ENCODE measurements around the gene DMRTC2.

DMRTC2 gene

DNA sequence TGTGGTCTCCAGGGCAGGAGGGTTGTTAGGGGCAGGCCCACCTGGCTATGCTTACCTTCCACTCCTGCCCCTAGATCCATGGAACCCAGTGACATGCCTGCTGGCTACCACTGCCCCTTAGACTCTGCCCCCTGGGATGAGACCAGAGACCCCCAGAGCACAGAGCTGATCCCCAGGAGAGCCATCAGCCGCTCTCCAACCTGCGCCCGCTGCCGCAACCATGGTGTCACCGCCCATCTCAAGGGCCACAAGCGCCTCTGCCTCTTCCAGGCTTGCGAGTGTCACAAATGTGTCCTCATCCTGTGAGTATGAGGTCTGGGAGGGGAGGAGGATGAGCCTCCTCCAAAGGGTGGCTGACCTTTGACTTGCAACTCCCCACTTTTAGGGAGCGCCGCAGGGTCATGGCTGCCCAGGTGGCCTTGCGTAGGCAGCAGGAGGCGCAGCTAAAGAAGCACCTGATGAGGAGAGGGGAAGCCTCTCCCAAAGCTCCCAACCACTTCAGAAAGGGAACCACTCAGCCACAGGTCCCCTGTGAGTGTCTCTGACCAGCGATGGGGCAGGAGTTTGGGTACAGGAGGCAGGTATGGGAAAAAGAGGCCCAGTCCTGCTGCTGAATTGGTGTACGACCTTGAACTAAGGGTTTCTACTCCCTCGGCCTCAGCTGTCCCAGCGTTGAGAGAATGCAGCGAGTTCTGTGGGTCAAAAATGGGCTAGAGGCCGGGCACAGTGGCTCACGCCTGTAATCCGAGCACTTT is 2.7 kb downstream of the DMRTC2 start:
- no peak for DNase-seq (ENCODE audit: low spot score)

DNA sequence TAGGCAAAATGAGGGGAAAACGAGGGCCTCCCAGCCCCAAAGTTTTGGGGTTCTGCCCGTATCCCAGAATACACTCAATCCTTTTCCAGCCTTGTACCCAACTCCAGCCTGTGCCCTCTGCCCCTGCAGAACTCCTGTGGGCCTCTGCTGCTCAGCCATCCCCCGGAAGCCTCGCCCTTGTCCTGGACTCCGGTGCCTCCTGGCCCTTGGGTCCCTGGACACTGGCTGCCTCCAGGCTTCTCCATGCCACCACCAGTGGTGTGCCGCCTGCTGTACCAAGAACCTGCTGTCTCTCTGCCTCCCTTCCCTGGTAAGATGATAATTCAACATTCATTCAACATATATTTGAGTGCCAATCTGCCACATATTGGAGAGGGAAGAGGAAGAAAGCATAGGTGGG is 3.8 kb downstream of the DMRTC2 start:
- no peak for DNase-seq (ENCODE audit: low spot score)

DNA sequence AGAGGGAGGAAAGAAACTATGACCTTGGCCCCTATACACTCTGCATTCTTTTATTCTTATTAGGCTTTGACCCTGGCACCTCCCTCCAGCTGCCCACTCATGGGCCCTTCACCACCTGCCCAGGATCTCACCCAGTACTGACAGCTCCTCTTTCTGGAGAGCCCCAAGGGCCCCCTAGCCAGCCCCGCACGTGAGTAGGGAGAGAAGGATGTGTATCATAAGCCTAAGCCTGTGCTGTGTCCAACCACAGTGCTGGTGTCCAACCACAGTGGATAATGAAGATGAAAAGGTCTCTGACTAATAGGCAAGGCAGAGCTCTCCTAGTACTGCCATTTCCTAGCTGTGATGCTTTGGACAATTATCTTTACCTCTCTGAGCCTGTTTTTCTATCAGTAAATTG is 4.2 kb downstream of the DMRTC2 start:
- DNase-seq (ENCODE audit: low spot score): no peak

DNA sequence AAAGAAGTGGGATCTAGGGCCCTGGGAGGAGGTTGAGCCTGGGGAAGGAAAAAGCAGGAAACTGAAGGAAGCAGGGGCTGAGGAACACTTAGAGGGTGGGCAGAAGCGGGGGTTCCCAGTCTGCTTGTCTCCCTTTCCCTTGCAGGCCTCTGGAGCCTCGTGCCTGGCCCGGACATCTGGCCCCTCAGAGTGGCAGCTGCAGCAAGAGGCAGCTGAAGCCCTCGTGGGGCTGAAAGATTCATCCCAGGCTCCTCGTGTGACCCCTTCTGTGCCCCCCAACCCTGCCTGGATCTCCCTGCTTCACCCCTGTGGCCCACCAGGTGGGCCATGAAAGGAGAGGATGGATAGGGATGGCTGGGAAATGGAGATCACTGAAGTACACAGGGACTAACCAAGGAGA is 5.5 kb downstream of the DMRTC2 start:
- no peak for DNase-seq (ENCODE audit: low spot score)

DNA sequence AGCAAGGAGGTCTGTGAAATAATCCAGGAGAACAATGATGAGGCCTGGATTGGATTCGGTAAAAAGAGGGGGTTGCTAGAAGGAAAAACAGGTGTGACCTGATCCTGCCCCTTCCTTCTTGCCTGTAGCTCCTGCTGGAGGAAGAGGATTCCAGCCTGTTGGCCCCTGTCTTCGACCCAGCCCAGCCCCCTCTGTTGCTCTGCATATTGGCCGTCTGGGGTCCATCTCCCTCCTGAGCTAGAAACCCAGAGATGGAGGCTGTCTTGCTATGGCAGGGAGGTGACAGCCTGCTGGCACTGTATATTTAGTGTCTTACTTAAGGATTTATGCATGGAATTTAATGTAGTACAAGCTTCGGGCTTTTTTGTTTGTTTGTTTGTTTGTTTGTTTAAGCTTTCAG is 6.6 kb downstream of the DMRTC2 start:
- DNase-seq (ENCODE audit: low spot score): no peak

DNA sequence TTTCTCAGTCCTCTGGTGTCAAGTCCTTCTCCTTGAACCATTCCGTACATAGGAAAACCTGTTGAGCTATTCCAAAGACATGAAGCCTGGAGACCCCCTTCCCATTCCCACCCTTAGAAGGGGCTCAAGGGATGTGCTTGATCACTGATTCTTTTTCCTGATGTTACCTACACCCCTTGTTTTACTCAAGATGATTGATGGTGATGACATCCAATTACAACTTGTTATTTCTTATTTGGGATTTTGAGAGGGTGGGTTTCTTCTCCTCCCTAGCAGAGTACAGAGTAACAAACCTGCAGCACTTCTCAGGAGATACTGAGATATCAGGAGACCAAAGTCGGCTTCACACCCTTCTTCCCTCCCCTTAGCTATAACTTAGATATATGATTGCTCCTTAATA is 8.5 kb downstream of the DMRTC2 start:
- DNase-seq (ENCODE audit: low spot score): no peak

GRCh38 chr19:41853768-41854167 is 8.9 kb downstream of the DMRTC2 start:
- no peak for DNase-seq (ENCODE audit: low spot score)

DNA sequence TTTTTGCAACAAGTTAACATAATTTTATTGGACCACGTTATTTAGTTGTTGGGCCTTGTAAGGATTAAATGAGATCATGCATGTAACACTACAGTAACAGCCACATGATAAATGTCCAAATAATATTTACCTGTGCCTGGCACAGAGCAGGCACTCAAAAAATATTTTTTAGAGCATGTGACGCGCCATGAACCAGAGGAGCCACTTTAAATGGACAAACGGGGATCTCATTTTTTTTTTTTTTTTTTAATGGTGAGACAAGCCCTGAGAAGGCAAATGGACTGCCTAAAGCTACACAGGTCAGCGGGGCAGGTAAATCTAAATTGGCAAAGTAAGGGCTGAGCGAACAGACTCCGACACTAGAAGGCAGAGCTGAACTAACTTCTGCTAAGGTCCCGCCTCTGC is 14.4 kb downstream of the DMRTC2 start:
- no peak for DNase-seq (ENCODE audit: low spot score)

- DNase-seq (ENCODE audit: low spot score): peak; percentile 98
These were observed 15.0 kb downstream of the DMRTC2 start, which contains the start of gene RPS19 for GRCh38 chr19:41859618-41860418. RPS19 (plus strand) TSS chr19:41860255; CDS start chr19:41860775, 520 bp downstream.

- DNase-seq (ENCODE audit: low spot score): no peak
These were observed 15.7 kb downstream of the DMRTC2 start for GRCh38 chr19:41860419-41861115.

DNA sequence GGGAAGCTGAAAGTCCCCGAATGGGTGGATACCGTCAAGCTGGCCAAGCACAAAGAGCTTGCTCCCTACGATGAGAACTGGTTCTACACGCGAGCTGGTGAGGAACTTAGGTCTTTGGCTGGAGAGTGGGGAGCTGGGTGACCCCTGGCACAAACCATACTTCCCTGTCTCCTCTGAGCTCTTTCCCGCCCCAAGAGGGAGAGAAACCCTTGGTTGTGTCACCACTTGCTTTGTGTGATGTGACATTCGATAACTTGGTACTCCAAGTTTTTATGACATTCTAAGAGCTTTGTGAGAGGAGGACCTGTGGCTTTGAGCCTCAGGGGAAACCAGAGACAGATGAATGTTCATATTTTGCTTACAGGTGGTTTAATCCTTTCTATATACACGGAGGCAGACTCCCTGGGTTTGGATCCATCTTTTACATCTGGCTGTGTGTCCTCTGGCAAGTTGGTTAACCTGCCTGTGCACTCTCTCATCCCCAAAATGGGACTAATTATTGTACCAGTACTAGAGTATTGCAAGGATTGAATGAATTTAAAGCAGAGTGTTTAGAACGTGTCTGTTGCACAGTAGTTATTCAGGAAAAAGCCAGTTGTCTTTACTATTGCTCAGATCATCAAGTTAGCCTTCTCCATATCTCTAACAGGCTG is 16.4 kb downstream of the DMRTC2 start:
- DNase-seq (ENCODE audit: low spot score): no peak

DNA sequence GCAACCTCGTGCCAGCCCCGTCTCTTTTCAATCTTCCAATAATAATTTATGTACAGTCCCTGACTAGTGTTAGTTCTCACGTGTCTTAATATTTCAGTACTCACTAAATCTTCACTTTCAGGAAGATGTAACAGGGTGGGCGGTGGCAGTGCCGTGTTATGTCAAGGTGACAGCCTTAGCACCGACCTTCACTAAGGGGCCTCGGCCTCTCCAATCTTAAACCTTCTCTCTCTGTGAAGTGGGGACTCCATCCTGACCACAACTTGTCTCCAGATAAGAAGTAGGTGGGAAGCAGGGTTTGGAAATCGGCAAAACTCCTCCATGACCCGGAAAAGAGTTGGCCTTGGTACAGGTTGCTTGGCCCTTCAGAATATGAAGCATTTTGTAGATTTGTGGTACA is 17.0 kb downstream of the DMRTC2 start:
- no peak for DNase-seq (ENCODE audit: low spot score)

- DNase-seq (ENCODE audit: low spot score): no peak
These were observed 17.7 kb downstream of the DMRTC2 start for GRCh38 chr19:41862445-41862986.

GRCh38 chr19:41863209-41863931 is 18.5 kb downstream of the DMRTC2 start:
- DNase-seq (ENCODE audit: low spot score): no peak

DNA sequence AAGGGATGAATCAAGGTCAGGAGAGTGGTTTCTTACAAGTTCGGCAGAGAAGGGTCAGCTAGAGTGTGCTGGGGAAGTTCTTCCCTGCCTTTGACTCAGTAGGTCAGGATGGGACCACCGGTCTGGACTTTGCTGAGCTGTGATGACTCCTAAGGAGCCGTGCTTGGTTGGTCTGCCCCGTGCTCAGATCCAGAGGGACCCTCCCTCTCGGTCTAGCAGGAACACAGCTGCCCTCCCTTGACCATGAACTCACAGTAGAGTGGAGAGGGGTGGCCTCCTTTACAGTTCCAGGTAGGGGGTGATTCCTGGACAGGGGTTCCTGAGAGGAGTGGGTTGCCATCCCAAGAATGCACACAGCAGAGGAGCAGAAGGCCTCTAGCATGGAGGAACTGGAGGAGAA is 19.5 kb downstream of the DMRTC2 start:
- DNase-seq (ENCODE audit: low spot score): no peak

- no peak for DNase-seq (ENCODE audit: low spot score)
These were observed 21.4 kb downstream of the DMRTC2 start for GRCh38 chr19:41866284-41866683.

GRCh38 chr19:41868120-41868988 is 23.5 kb downstream of the DMRTC2 start:
- no peak for DNase-seq (ENCODE audit: low spot score)

DNA sequence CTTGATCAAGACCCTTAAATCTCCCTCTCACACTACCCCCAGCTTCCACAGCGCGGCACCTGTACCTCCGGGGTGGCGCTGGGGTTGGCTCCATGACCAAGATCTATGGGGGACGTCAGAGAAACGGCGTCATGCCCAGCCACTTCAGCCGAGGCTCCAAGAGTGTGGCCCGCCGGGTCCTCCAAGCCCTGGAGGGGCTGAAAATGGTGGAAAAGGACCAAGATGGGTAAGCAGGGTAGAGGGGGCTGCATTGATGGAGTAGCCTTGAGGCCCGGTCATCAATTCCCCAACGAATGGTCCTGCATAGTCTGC is 24.1 kb downstream of the DMRTC2 start:
- DNase-seq (ENCODE audit: low spot score): no peak

DNA sequence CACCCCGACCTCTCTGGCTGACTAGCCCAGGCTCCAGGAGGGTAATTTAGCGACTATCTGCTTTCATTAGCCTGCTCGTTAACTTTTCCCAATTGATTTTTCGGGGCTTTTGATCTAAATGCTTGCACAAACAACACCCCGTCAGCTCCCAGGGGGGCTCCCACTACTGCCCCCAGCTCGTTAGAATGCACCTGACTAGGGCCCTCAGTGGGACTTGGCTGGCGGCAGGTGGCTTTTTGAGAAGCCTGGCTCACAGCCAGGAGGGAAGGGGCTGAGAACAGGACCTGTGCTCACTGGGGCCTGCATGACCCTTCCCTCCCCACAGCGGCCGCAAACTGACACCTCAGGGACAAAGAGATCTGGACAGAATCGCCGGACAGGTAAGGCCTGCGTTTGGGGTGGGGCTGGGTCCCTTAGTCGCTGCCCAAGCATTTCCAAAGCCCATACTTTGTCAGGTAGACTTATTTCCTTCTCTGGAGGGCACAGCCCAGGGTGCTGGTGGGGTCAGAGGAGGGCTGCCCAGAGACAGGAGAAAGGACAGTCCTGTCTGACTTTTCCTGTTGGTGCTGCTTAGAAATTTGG is 24.6 kb downstream of the DMRTC2 start:
- DNase-seq (ENCODE audit: low spot score): no peak

DNA sequence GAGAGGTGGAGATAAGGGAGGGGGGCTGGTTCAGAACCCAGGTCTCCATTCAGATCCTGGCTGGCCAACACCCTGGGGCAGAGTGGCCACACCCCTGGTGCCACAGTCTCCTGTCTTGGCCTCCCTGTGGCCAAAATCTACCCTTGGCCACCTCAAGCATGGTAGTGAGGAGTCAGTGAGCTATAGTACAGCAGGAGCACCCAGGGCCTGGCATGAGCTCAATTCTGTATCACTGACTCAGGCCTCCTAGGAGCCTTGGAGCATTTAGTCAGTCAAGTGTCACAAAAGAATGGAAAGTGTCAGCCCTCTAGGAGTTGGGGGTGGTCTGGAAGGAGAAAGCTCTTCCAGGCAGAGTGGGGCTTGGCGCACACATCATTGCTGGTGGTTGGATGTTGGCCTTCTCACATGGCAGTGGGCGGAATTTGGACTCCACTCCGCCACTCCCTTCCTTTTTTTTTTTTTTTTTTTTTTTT is 25.6 kb downstream of the DMRTC2 start:
- DNase-seq (ENCODE audit: low spot score): no peak

Data from SK-N-DZ (cell line).